WTC11 (cell line): ENCODE data around the gene CLDN3. TPM values are rescaled to one million over a fixed set of nuclear protein-coding genes. Genes with fewer than 3 reads are reported as not detected.
"Not testable (repeated sequence)": the region's sequence is repeated elsewhere in the genome, so short reads cannot be mapped to it uniquely, and the experiment has no call there.

Experiments
- ATAC-seq: fragments of 200-7000 bp; cut with Tn5 transposase; 2 replicates; pipeline ENCODE4 v1.10.0; 2021; ENCODE audit warnings: mild to moderate bottlenecking, moderate library complexity
- CTCF ChIA-PET: fragments of 300-600 bp; sonication (Branson Sonifier 250); formaldehyde crosslinking; loops from one replicate; lab custom pipeline; 2021; ENCODE audit warnings: antibody characterized with exemption; lab: Charles Lee
- POLR2A ChIA-PET: fragments of 350-600 bp; sonication (Branson Sonifier 250); formaldehyde crosslinking; loops from one replicate; lab custom pipeline; 2021; ENCODE audit warnings: antibody characterized with exemption; lab: Charles Lee
- DNase-seq: peaks from one replicate; pipeline ENCODE4 v3.0.0; 2021; ENCODE audit warnings: low spot score
- H3K27ac Mint-ChIP-seq: 2 replicates; pipeline ENCODE4 v1.8.0; 2021; ENCODE audit warnings: mixed read lengths
- H3K27me3 Mint-ChIP-seq: 2 replicates; pipeline ENCODE4 v1.8.0; 2021; ENCODE audit warnings: low read depth, mild to moderate bottlenecking, moderate library complexity, mixed read lengths
- H3K36me3 Mint-ChIP-seq: 2 replicates; pipeline ENCODE4 v1.8.0; 2021; ENCODE audit warnings: mixed read lengths
- H3K4me1 Mint-ChIP-seq: 2 replicates; pipeline ENCODE4 v1.8.0; 2022; ENCODE audit warnings: mixed read lengths
- H3K4me3 Mint-ChIP-seq: 2 replicates; pipeline ENCODE4 v1.8.0; 2021; ENCODE audit warnings: mild to moderate bottlenecking, moderate library complexity, mixed read lengths
- H3K9me3 Mint-ChIP-seq: 2 replicates; pipeline ENCODE4 v1.8.0; 2021; ENCODE audit warnings: mixed read lengths
- CDX4 ChIP-seq: fragments of 250-450 bp; sonication (Bioruptor Pico); IDR thresholded peaks from 2 replicates; pipeline ENCODE4 v1.9.0; 2021; ENCODE audit warnings: moderate library complexity, mild to moderate bottlenecking, inconsistent platforms, borderline replicate concordance
- GABPB1 ChIP-seq: sonication (generic); formaldehyde crosslinking; IDR thresholded peaks from 2 replicates; pipeline ENCODE4 v1.8.1; 2023; ENCODE audit warnings: mild to moderate bottlenecking, missing genetic modification reagents
- HMGXB4 ChIP-seq: sonication (generic); formaldehyde crosslinking; IDR thresholded peaks from 2 replicates; pipeline ENCODE4 v1.8.1; 2023; ENCODE audit warnings: mild to moderate bottlenecking, moderate library complexity, missing genetic modification reagents
- KAT7 ChIP-seq: sonication (generic); formaldehyde crosslinking; IDR thresholded peaks from 2 replicates; pipeline ENCODE4 v1.8.1; 2023; ENCODE audit warnings: missing genetic modification reagents, mild to moderate bottlenecking, borderline replicate concordance
- NFATC4 ChIP-seq: fragments of 250-450 bp; sonication (Bioruptor Pico); IDR thresholded peaks from 2 replicates; pipeline ENCODE4 v1.9.0; 2021; ENCODE audit warnings: mild to moderate bottlenecking
- TCF7 ChIP-seq: sonication (generic); formaldehyde crosslinking; IDR thresholded peaks from 2 replicates; pipeline ENCODE4 v1.8.0; 2022; ENCODE audit warnings: mild to moderate bottlenecking, low read depth, missing genetic modification reagents, moderate library complexity
- ZBTB43 ChIP-seq: sonication (generic); formaldehyde crosslinking; IDR thresholded peaks from 2 replicates; pipeline ENCODE4 v1.8.1; 2023; ENCODE audit warnings: mild to moderate bottlenecking, missing genetic modification reagents
- ZNF263 ChIP-seq: sonication (generic); formaldehyde crosslinking; IDR thresholded peaks from 2 replicates; pipeline ENCODE4 v1.8.1; 2022; ENCODE audit warnings: low read depth, mild to moderate bottlenecking, moderate library complexity, missing genetic modification reagents
- ZNF317 ChIP-seq: sonication (generic); formaldehyde crosslinking; IDR thresholded peaks from 2 replicates; pipeline ENCODE4 v1.8.1; 2023; ENCODE audit warnings: low read depth, mild to moderate bottlenecking, moderate library complexity, missing genetic modification reagents, borderline replicate concordance
- ZNF396 ChIP-seq: fragments of 250-450 bp; sonication (Bioruptor Pico); IDR thresholded peaks from 2 replicates; pipeline ENCODE4 v1.8.0; 2021; ENCODE audit warnings: mild to moderate bottlenecking, moderate library complexity, borderline replicate concordance
- ZNF416 ChIP-seq: fragments of 250-450 bp; sonication (Bioruptor Pico); IDR thresholded peaks from 2 replicates; pipeline ENCODE4 v1.9.0; 2021; ENCODE audit warnings: mild to moderate bottlenecking, inconsistent platforms
- total RNA-seq: library from RNA; stranded (reverse); gene quantifications from 3 replicates; pipeline ENCODE4 v1.2.3, GENCODE V29; 2021
- TF ChIP-seq, protein P1 (sequence below): sonication (generic); formaldehyde crosslinking; IDR thresholded peaks from 2 replicates; pipeline ENCODE4 v1.8.1; 2022; ENCODE audit warnings: mild to moderate bottlenecking, missing genetic modification reagents, moderate library complexity, borderline replicate concordance

CLDN3 gene
- total RNA-seq, 1 experiment from 2014 or later, result 20.7 TPM

- Mint-ChIP-seq H3K9me3 (no peaks in the 10 kb centered on the region), H3K4me1 (peaks cover under 1% of the 10 kb centered on the region), H3K36me3 (no peaks in the 10 kb centered on the region), H3K27me3 (peaks cover 39% of the 10 kb centered on the region), H3K27ac (no peak overlapping the region), H3K4me3 (no peak overlapping the region)
- POLR2A ChIA-PET, result interaction anchor here (0.6 kb wide), 2 partner anchors 39 to 183 kb away, joined by 3 read pairs; no protein-coding TSS in a partner anchor
- no peak for ATAC-seq
- no peak for DNase-seq
- no peak for TF ChIP-seq ZNF396
- TF ChIP-seq GABPB1 (CRISPR knock-in tag), result no peak
- TF ChIP-seq NFATC4 (CRISPR knock-in tag), result no peak
- CTCF ChIA-PET, result no interaction called here
These were observed 47.3 kb downstream of the CLDN3 start for GRCh38 chr7:73722785-73723184.

GRCh38 chr7:73722182-73722581 is 47.9 kb downstream of the CLDN3 start:
- not testable (repeated sequence) for H3K36me3 Mint-ChIP-seq, H3K27ac Mint-ChIP-seq, H3K4me3 Mint-ChIP-seq, ATAC-seq, H3K9me3 Mint-ChIP-seq, DNase-seq, H3K4me1 Mint-ChIP-seq
- ChIA-PET CTCF (interaction anchor here (0.9 kb wide), 1 partner anchor 115 kb away, joined by 4 read pairs; no protein-coding TSS in a partner anchor), POLR2A (interaction anchor here (0.6 kb wide), 2 partner anchors 39 to 183 kb away, joined by 3 read pairs; no protein-coding TSS in a partner anchor)
- H3K27me3 Mint-ChIP-seq, result peaks cover 42% of the 10 kb centered on the region

- ChIA-PET CTCF (interaction anchor here (0.9 to 1.2 kb wide), 2 partner anchors 37 to 114 kb away, joined by 4 read pairs; no protein-coding TSS in a partner anchor), POLR2A (no interaction called here)
- DNase-seq (no peak), ATAC-seq (no peak)
- Mint-ChIP-seq H3K27me3 (peaks cover 42% of the 10 kb centered on the region), H3K36me3 (no peaks in the 10 kb centered on the region), H3K4me3 (no peak overlapping the region), H3K27ac (no peak overlapping the region), H3K4me1 (no peaks in the 10 kb centered on the region), H3K9me3 (no peaks in the 10 kb centered on the region)
- TF ChIP-seq ZNF263 (CRISPR knock-in tag) (no peak), ZBTB43 (CRISPR knock-in tag) (no peak), KAT7 (CRISPR knock-in tag) (no peak), ZNF416 (CRISPR knock-in tag) (no peak), TCF7 (CRISPR knock-in tag) (no peak), NFATC4 (CRISPR knock-in tag) (no peak), ZNF317 (CRISPR knock-in tag) (no peak), CDX4 (CRISPR knock-in tag) (no peak), HMGXB4 (CRISPR knock-in tag) (no peak)
- TF ChIP-seq, protein P1, sequence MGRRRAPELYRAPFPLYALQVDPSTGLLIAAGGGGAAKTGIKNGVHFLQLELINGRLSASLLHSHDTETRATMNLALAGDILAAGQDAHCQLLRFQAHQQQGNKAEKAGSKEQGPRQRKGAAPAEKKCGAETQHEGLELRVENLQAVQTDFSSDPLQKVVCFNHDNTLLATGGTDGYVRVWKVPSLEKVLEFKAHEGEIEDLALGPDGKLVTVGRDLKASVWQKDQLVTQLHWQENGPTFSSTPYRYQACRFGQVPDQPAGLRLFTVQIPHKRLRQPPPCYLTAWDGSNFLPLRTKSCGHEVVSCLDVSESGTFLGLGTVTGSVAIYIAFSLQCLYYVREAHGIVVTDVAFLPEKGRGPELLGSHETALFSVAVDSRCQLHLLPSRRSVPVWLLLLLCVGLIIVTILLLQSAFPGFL (CRISPR knock-in tag), result no peak
These were observed 48.7 kb downstream of the CLDN3 start for GRCh38 chr7:73721377-73721817.

- H3K9me3 Mint-ChIP-seq, H3K36me3 Mint-ChIP-seq, ATAC-seq, POLR2A ChIA-PET, H3K27ac Mint-ChIP-seq, H3K4me1 Mint-ChIP-seq, DNase-seq: not testable (repeated sequence)
- peak overlapping the region; percentile 64 for H3K4me3 Mint-ChIP-seq
- peaks cover 42% of the 10 kb centered on the region for H3K27me3 Mint-ChIP-seq
- CTCF ChIA-PET, result interaction anchor here (1.2 to 2.0 kb wide), 7 partner anchors 8 to 114 kb away, joined by 4 to 18 read pairs (median 4); no protein-coding TSS in a partner anchor
These were observed 49.6 kb downstream of the CLDN3 start for GRCh38 chr7:73720443-73720842.
